IPS-18c (cell line): ENCODE measurements around the gene GMPR2.

Experiments used
- H3K4me3 ChIP-seq: 2 replicates; pipeline ENCODE4 v1.7.0; 2013; ENCODE audit warnings: low read depth, mild to moderate bottlenecking, low read length, moderate library complexity; ENCODE audit not compliant: insufficient read depth
- H3K9me3 ChIP-seq: one replicate; pipeline ENCODE4 v1.6.1; 2013; ENCODE audit warnings: mild to moderate bottlenecking, low read length, moderate library complexity; ENCODE audit not compliant: control insufficient read depth, insufficient read depth

GMPR2 gene

GRCh38 chr14:24256960-24257359 is 24.2 kb downstream of the GMPR2 start:
- H3K4me3 ChIP-seq: no peak overlapping the region

GRCh38 chr14:24258119-24258518 is 25.4 kb downstream of the GMPR2 start:
- Histone ChIP-seq H3K9me3 (no peaks in the 10 kb centered on the region), H3K4me3 (no peak overlapping the region)

More at GRCh38 chr14:24256960-24257359, 24.2 kb downstream of the GMPR2 start:
- H3K9me3 ChIP-seq: no peaks in the 10 kb centered on the region

DNA sequence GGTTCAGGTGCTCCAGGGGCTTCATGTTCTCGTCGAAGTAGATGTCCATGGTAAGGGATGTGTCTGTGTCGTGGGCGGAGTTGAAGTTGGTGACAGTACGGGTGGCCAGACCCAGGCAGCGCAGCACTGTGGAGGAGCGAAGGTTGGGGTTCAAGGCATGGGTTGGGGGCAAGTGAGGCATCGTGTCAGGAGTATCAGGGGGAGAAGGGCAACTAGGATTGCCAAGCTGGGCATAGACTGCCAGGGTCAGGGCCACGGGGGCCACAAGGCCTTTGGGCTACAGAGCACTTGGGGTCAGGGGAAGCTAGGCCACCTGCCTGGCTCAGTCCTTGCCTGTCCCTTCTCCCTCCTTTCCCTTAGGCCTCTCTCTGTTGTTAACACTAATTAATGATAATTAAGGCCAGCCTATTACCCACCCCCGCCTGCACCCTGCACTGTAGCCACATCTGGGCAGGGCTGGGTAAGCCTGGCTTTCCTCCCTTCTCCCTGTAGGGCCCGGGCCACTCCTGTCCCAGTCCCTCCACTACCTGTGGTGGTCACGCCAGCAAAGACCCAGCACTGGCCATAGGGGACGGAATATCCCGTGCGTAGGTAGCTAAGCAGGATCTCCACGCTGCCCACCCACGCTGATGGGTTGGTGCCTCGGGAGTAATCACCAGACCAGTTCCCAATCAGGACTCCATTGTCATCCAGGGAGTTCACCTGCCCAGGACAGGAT is 26.0 kb downstream of the GMPR2 start:
- Histone ChIP-seq H3K4me3 (no peak overlapping the region), H3K9me3 (no peaks in the 10 kb centered on the region)

DNA sequence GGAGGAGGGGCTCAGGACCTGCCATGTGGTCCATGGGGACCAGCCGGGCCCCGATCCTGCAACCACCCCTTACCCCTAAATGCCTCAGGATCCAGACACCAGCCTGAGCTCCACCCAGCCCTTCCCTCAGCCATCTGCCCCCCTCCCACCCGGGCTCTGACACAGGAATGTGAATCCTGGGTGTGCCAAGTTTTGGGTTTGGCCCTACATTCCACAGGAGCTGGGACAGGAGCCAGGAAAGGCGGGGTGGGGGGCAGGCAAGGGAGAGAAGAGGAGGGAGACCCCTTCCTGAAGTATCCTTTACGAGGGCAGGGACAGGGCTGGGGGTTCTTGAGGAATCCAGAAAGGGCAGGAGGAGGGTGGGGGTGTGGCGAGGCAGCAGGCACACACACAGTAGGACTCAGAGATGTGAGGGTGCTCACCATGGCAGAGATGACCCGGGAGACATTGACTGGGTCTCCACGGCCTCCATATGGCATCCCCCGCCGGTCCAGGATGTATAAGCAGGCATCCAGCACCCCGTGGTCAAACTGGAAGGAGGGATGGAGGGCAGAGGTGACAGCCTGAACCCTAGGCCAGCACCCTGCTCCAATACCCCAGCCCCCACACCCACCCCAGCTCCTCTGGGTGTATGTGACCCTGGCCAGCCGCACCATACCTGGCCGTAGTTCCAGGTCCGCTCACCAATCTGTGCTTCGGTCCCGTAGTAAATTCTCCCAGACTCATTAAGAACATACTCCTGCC is 26.7 kb downstream of the GMPR2 start:
- Histone ChIP-seq H3K4me3 (no peak overlapping the region), H3K9me3 (no peaks in the 10 kb centered on the region)

DNA sequence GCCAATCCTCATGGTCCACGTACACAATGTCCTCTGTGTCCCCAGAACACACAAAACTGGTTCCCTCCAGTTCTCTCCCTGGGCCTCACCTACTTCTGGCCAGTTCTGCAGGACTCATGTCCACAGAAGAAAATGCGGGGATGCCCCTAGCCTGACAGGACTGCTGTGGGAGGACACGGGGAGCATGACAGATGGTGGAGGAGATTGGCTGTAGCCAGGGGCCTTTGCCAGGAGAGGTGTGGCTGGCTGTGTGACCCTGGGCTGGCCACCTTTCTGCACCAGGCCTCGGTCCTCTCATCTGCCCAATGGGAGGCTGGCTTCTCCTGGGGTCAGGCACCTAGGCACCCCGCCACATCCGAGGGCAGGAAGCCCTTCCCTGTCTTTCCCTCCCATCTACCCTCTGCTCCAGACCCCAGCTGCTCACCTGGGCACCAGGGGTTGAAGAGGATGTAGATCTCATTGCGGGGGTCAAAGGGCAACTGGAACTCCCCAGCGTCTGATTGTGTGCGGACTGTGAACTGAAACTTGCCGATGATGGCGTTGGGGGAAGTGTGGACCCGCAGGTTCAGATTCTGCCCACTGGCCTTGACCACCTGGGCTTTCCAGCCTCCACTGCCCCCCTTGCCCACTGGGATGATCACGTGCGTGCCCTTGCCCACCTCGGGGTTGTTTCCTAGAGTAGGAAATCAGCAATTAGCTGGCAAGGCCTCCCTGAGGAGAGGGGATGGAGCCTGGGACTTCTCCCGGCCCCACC is 27.5 kb downstream of the GMPR2 start:
- no peak overlapping the region for H3K4me3 ChIP-seq
- H3K9me3 ChIP-seq: no peaks in the 10 kb centered on the region

DNA sequence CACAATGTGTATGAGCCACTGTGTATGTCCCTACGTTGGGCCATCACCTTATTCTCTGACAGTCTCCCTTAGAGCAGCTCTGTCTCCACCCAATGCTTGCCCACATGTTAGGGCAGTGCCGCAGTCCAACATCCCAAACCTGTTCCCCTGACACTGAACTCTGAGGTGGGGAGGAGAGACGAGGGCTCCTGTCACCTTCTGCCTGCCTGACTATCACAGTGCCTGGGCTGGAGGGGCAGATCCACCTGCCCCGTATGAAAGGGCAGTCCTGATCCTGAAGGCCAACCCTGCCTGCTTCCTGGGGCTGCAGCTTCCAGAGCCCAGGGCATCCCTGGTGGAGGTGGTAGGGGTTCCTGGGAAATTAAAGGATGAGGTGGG is 28.0 kb downstream of the GMPR2 start:
- Histone ChIP-seq H3K9me3 (no peaks in the 10 kb centered on the region), H3K4me3 (no peak overlapping the region)

DNA sequence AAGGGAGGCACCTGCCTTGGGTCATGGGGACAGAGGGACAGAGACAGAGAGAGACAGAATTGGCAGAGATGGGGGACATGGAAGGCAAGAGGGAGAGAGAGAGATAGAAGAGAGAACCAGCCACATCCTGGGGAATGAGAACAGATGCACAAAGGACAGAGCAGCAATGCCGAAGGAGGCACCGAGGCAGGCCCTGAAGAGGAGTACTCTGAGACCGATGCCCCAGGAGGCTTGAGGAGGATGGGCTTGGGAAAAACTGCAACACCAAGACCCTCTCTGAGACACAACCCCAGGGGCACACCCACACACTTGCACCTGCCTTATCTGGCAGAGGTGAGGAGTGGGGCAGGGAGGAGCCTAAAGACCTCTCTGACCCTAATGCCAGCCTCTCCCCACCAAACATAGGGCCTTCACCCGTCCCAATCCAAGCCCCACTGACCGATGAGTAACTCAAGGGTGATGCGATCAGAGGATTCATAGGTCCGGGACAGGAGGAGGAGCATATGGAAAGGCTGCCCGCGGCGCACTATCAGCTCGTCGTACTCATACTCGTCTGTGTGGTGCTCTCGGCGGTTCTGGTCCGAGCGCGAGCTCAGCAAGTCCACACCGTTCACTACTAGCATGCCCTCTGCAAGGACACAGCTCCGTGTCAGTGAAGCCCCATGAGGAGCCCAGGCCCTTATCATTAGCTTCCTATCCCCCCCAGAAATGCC is 28.7 kb downstream of the GMPR2 start:
- H3K4me3 ChIP-seq: no peak overlapping the region

DNA sequence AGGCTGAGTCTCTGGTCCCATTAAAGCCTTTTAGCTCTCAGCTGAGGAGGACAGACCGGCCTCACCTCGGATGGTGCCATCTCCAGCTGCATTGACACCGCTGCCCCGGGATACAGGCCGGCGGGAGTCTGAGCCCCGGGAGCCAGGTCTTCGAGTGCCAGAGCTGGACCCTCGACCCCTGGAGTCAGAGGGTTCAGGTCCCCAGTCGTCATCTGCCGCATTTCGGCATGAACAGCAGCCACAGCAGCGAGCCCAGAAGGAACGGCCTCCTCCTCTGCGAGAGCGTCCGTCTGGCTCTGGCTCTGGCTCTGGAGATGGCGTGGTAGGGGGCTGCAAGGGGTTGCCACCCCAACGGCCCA is 29.2 kb downstream of the GMPR2 start:
- Histone ChIP-seq H3K9me3 (no peaks in the 10 kb centered on the region), H3K4me3 (no peak overlapping the region)

More for the DNA sequence above, 28.7 kb downstream of the GMPR2 start:
- H3K9me3 ChIP-seq: no peaks in the 10 kb centered on the region

GRCh38 chr14:24262821-24263733 is 30.3 kb downstream of the GMPR2 start, which contains the start of gene TGM1:
TSS of gene TGM1 (minus strand) at chr14:24263177. CDS start at chr14:24262352, 825 bp downstream.
- no peak within 1 kb of the TSS for H3K4me3 ChIP-seq
- H3K9me3 ChIP-seq: no peaks in the 10 kb centered on the region

DNA sequence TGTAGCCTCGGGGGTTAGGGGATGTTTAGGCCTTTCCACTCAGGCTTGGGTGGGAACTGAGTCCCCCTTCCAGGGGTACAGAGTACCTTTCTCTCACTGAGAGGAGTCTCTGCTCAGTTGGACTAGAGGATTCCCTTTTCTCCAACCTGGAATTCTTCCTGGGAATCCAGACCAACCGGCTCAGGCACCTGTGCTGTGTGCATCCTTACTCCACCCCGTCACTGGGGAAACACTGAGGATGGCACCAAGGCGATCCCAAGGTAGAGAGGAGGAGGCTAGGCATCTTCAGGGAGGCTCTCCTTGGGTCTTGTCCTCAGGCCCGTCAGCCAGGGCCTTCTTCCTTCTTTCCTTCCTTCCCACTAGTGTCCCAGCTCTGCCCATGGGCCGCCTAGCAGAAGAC is 31.1 kb downstream of the GMPR2 start:
- H3K4me3 ChIP-seq: no peak overlapping the region
- no peaks in the 10 kb centered on the region for H3K9me3 ChIP-seq

- H3K4me3 ChIP-seq: no peak overlapping the region
- no peaks in the 10 kb centered on the region for H3K9me3 ChIP-seq
Measured at GRCh38 chr14:24264298-24264697, 31.6 kb downstream of the GMPR2 start.

GRCh38 chr14:24266344-24267244 is 33.9 kb downstream of the GMPR2 start:
- no peaks in the 10 kb centered on the region for H3K9me3 ChIP-seq
- H3K4me3 ChIP-seq: no peak overlapping the region

GRCh38 chr14:24267516-24267915 is 34.8 kb downstream of the GMPR2 start:
- Histone ChIP-seq H3K4me3 (no peak overlapping the region), H3K9me3 (no peaks in the 10 kb centered on the region)

- no peak overlapping the region for H3K4me3 ChIP-seq
- H3K9me3 ChIP-seq: no peaks in the 10 kb centered on the region
Measured at GRCh38 chr14:24268225-24268624, 35.5 kb downstream of the GMPR2 start.

DNA sequence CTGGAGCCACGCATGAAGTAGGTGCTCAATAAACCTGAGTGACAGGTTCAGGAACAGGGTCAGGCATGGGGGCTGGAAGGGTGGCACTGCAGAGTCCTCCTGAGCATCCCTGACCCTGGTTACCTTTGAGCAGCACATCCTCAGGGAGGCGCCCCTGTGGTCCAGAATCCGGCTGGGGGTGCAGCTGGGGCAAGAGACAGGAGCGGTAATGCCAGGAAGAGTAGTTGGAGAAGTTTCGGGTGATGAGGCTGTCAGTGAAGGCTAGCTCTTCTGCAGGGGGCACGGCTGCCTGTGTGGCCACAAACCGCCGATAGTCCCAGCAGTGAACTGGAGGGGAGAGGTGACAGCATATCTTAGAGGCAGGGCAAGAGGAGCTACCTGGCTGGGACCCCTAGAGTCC is 36.6 kb downstream of the GMPR2 start:
- Histone ChIP-seq H3K9me3 (no peaks in the 10 kb centered on the region), H3K4me3 (no peak overlapping the region)
